K562 (cell line): ENCODE results near the gene CUTA. TPM values are rescaled to one million over a fixed set of nuclear protein-coding genes. Genes with fewer than 3 reads are reported as not detected.

ENCODE experiments used
- AFF4 ChIP-seq: sonication (generic); formaldehyde crosslinking; IDR thresholded peaks from 2 replicates; pipeline ENCODE4 v1.8.0; 2023; ENCODE audit warnings: mild to moderate bottlenecking, missing genetic modification reagents
- CUX1 ChIP-seq: fragments of 200-800 bp; sonication (Bioruptor generic); IDR thresholded peaks from 2 replicates; pipeline ENCODE4 v1.6.1; 2016; ENCODE audit warnings: missing genetic modification characterization, missing compliant biosample characterization
- ILF3 ChIP-seq: fragments of 450-650 bp; IDR thresholded peaks from 2 replicates; pipeline ENCODE4 v1.6.1; 2018; ENCODE audit warnings: antibody characterized with exemption, mild to moderate bottlenecking, moderate library complexity, borderline replicate concordance
- PHF21A ChIP-seq: fragments of 450-650 bp; IDR thresholded peaks from 2 replicates; pipeline ENCODE4 v1.6.1; 2017; ENCODE audit warnings: low read depth, borderline replicate concordance
- PTBP1 ChIP-seq: fragments of 200-400 bp; formaldehyde crosslinking; IDR thresholded peaks from 2 replicates; pipeline ENCODE4 v1.6.1; 2017; ENCODE audit warnings: low read depth, low read length
- SMAD4 ChIP-seq: fragments of 250-450 bp; sonication (Bioruptor Pico); conservative IDR thresholded peaks from 2 replicates; pipeline ENCODE4 v1.8.0; 2021; ENCODE audit warnings: inconsistent platforms, mild to moderate bottlenecking, moderate library complexity
- TAF15 ChIP-seq: fragments of 200-400 bp; formaldehyde crosslinking; IDR thresholded peaks from 2 replicates; pipeline ENCODE4 v1.6.1; 2017; ENCODE audit warnings: mild to moderate bottlenecking, low read depth, low read length, moderate library complexity
- TCF15 ChIP-seq: fragments of 250-450 bp; sonication (Bioruptor Pico); IDR thresholded peaks from 2 replicates; pipeline ENCODE4 v1.8.0; 2022; ENCODE audit warnings: moderate library complexity, mild to moderate bottlenecking, inconsistent platforms
- TEAD1 ChIP-seq, 2 experiments: fragments of 450-650 bp in 1 of 2; sonication (generic) in 1 of 2; formaldehyde crosslinking; IDR thresholded peaks; 2 replicates each; pipeline versions ENCODE4 v1.4.0 to v1.8.0; 2020 to 2022; ENCODE audit warnings: mild to moderate bottlenecking in 2 of 2, missing genetic modification reagents in 1 of 2
- ZNF76 ChIP-seq: fragments of 250-450 bp; sonication (Bioruptor Pico); IDR thresholded peaks from 2 replicates; pipeline ENCODE4 v1.4.0; 2020; ENCODE audit warnings: mild to moderate bottlenecking, moderate library complexity, borderline replicate concordance
- polyA plus RNA-seq, 8 experiments: library from polyadenylated mRNA; depleted of rRNA in 4 of 8; stranded (reverse) in 5 of 8; unstranded in 3 of 8; fragments of >200 nt; fragmentation: Nextera tagmentation in 2 of 8; fragmentation: Illumina TruSeq in 1 of 8; extraction: Ambion mirVana in 2 of 8; extraction: Trizol in 1 of 8; gene quantifications; 2 replicates each; pipeline versions ENCODE4 v1.2.1 to v1.2.3, GENCODE V29; 2011 to 2014; ENCODE audit warnings: inconsistent platforms in 1 of 8, missing spikeins in 1 of 8
- total RNA-seq, 7 experiments: library from RNA; depleted of rRNA in 6 of 7; stranded (reverse); fragments of >200 nt in 6 of 7; fragmentation: Illumina TruSeq in 2 of 7; extraction: Trizol in 2 of 7; gene quantifications; 2 replicates each; pipeline versions ENCODE4 v1.2.1 to v1.2.3, GENCODE V29; 2011 to 2021; ENCODE audit warnings: low replicate concordance in 1 of 7

Gene CUTA
- total and polyA plus RNA-seq, 9 of the 15 experiments (the other 6 are each of a cell fraction or from before 2014, with no cell fraction given): 166 to 682 (median 310) TPM

- TF ChIP-seq TCF15 (CRISPR knock-in tag) (no peak), AFF4 (CRISPR knock-in tag) (no peak; the same call in 1 of the 2 replicates), SMAD4 (CRISPR knock-in tag) (no peak), PTBP1 (no peak), ZNF76 (CRISPR knock-in tag) (0 out of 2 replicates have a peak, but pooled peaks have one; percentile 71), PHF21A (no peak), ILF3 (no peak), TAF15 (no peak), TEAD1 (CRISPR knock-in tag; IDR thresholded peaks at IDR 0.05) (no peak), CUX1 (CRISPR knock-in tag) (no peak)
These were observed 884 bp upstream of the CUTA start (continued) for GRCh38 chr6:33418690-33419291.
